ENCODE data around the gene ASIC2.

DNA sequence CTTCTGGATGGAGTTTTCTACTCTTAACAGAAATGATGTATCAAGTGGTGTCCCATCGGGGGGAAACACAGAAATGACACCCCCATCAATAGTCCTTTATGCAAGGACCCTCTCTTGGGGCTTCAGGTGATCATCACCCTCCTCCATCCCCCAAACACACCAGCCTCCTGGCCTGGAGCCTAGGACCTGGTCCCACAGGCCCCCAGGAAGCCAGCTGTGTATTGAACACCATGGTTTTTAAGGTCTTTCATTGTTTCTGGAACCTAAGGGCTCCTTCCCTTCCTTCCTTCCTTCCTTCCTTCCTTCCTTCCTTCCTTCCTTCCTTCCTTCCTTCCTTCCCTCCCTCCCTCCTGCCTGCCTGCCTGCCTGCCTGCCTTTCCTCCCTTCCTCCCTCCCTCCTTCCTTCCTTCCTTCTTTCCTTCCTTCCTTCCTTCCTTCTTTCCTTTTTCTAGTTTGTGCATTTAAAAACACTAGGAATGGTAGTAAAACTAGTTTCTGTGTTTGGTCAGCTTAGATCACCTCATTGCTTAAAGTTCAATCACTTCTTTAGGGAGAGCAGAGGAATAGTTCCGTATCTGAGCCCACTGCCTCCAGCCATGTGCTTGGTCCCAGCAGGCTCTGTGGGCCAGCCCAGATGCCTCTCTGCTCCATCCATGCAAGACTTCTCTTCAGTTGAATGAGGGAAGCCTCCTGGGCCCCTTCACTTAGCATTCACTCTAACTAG is 23.6 kb downstream of the ASIC2 start:
- TF ChIP-seq, protein P1, sequence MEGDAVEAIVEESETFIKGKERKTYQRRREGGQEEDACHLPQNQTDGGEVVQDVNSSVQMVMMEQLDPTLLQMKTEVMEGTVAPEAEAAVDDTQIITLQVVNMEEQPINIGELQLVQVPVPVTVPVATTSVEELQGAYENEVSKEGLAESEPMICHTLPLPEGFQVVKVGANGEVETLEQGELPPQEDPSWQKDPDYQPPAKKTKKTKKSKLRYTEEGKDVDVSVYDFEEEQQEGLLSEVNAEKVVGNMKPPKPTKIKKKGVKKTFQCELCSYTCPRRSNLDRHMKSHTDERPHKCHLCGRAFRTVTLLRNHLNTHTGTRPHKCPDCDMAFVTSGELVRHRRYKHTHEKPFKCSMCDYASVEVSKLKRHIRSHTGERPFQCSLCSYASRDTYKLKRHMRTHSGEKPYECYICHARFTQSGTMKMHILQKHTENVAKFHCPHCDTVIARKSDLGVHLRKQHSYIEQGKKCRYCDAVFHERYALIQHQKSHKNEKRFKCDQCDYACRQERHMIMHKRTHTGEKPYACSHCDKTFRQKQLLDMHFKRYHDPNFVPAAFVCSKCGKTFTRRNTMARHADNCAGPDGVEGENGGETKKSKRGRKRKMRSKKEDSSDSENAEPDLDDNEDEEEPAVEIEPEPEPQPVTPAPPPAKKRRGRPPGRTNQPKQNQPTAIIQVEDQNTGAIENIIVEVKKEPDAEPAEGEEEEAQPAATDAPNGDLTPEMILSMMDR (IDR thresholded peaks at IDR 0.05): no peak
- no peak for TF ChIP-seq POLR2A (IDR thresholded peaks at IDR 0.05)
